Kidney (tissue), 14 donors: ENCODE results near the gene RMDN2. TPM values are rescaled to one million over a fixed set of nuclear protein-coding genes. Genes with fewer than 3 reads are reported as not detected.

Experiments used
- DNase-seq, 5 donors: peaks; one replicate each; pipeline ENCODE4 v3.0.0-alpha.2; 2013 to 2020
- FAIRE-seq: peaks from 2 replicates; lab custom pipeline; 2012; peaks lifted over from hg19 to GRCh38; lab: Jason Lieb, UNC
- H3K27ac ChIP-seq, 2 donors: one replicate each; pipeline ENCODE4 v1.7.0; 2013; ENCODE audit warnings: low read depth in 2 of 2, low read length in 2 of 2, inconsistent platforms in 1 of 2
- H3K27me3 ChIP-seq: one replicate; pipeline ENCODE4 v1.7.1; 2013; ENCODE audit warnings: low read length, inconsistent platforms; ENCODE audit not compliant: control insufficient read depth, insufficient read depth
- H3K36me3 ChIP-seq, 3 donors: one replicate each; pipeline versions ENCODE4 v1.7.0 to v1.7.1; 2013; ENCODE audit warnings: low read length in 3 of 3, control low read depth in 1 of 3, inconsistent platforms in 1 of 3; ENCODE audit not compliant: insufficient read depth in 3 of 3, control insufficient read depth in 2 of 3
- H3K4me1 ChIP-seq, 3 donors: one replicate each; pipeline versions ENCODE4 v1.7.0 to v1.7.1; 2013; ENCODE audit warnings: low read length in 3 of 3, inconsistent platforms in 1 of 3, low read depth in 1 of 3; ENCODE audit not compliant: control insufficient read depth in 2 of 3, insufficient read depth in 2 of 3
- H3K4me3 ChIP-seq, 3 donors: one replicate each; pipeline versions ENCODE4 v1.7.0 to v1.8.1; 2013; ENCODE audit warnings: low read length in 3 of 3, control low read depth in 1 of 3, inconsistent platforms in 1 of 3
- H3K9ac ChIP-seq, 3 donors: one replicate each; pipeline versions ENCODE4 v1.7.0 to v1.7.1; 2013; ENCODE audit warnings: low read length in 3 of 3, control low read depth in 1 of 3, inconsistent platforms in 1 of 3
- H3K9me3 ChIP-seq, 3 donors: one replicate each; pipeline versions ENCODE4 v1.7.0 to v1.7.1; 2013; ENCODE audit warnings: low read length in 3 of 3, control low read depth in 1 of 3, inconsistent platforms in 1 of 3; ENCODE audit not compliant: control insufficient read depth in 2 of 3, insufficient read depth in 1 of 3
- intact Hi-C: fragments of 100-400 bp; cut with DNase I; formaldehyde crosslinking; loops from one replicate; pipeline ENCODE4 v1.11.1; 2022
- polyA plus RNA-seq: library from polyadenylated mRNA; stranded (reverse); fragments of 350-450 nt; fragmentation: Illumina TruSeq; extraction: RNeasy Lipid Tissue Mini Kit (QIAGEN cat#74804); gene quantifications from one replicate; pipeline ENCODE4 v1.2.3, GENCODE V29; 2014; ENCODE audit warnings: low read depth, low replicate concordance; ENCODE audit not compliant: insufficient read depth
- total RNA-seq: library from RNA; stranded (reverse); fragmentation: NEBNext Ultra II Directional; extraction: Animal tissue kit (Norgen Biotek cat#: 25700); gene quantifications from one replicate; pipeline ENCODE4 v1.2.1, GENCODE V29; 2021
- TF ChIP-seq, protein P1 (sequence below): IDR thresholded peaks from 3 replicates; pipeline ENCODE4 v1.5.1; 2012; ENCODE audit warnings: mild to moderate bottlenecking, moderate library complexity, borderline replicate concordance; ENCODE audit not compliant: insufficient read depth; ENCODE audit errors: extremely low read depth
- donor health status: control.
- donor health status: control.
- donor health status: control.
- donor health status: control.
- donor health status: control.
- donor health status: DM: yes; HTN: yes; CAD: no.
- donor health status: Normal renal cell carcinoma (clear cell type).

Gene RMDN2
- total and polyA plus RNA-seq, 2 donors from 2014 or later, result 7.9 to 10.5 TPM

DNA sequence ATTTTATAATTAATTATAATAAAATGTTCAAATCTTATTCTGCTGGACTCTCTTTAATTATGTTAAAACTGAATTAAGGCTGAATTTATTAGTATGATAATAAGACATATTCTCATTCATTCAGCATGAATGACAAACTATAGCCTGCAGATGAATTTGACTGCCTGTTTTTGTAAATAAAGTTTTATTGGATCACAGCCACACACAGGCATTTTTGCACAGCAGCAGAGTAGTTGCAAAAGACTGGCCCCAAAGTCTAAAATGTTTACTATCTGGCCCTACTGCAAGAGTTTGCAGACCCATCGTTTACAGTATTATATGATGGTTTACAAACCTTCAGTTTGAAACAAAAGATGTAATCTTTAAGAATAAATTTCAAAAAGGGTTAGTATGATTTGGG lies 58.6 kb downstream of the RMDN2 start:
- Histone ChIP-seq H3K9ac (no peak overlapping the region), H3K4me3 (no peak overlapping the region), H3K9me3 (no peaks in the 10 kb centered on the region), H3K27ac (no peak overlapping the region), H3K4me1 (no peaks in the 10 kb centered on the region), H3K36me3 (no peaks in the 10 kb centered on the region), H3K27me3 (no peaks in the 10 kb centered on the region)
- DNase-seq (no peak), FAIRE-seq (no peak)
- intact Hi-C loops, result no loop called here
- TF ChIP-seq, protein P1, sequence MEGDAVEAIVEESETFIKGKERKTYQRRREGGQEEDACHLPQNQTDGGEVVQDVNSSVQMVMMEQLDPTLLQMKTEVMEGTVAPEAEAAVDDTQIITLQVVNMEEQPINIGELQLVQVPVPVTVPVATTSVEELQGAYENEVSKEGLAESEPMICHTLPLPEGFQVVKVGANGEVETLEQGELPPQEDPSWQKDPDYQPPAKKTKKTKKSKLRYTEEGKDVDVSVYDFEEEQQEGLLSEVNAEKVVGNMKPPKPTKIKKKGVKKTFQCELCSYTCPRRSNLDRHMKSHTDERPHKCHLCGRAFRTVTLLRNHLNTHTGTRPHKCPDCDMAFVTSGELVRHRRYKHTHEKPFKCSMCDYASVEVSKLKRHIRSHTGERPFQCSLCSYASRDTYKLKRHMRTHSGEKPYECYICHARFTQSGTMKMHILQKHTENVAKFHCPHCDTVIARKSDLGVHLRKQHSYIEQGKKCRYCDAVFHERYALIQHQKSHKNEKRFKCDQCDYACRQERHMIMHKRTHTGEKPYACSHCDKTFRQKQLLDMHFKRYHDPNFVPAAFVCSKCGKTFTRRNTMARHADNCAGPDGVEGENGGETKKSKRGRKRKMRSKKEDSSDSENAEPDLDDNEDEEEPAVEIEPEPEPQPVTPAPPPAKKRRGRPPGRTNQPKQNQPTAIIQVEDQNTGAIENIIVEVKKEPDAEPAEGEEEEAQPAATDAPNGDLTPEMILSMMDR, result no peak

DNA sequence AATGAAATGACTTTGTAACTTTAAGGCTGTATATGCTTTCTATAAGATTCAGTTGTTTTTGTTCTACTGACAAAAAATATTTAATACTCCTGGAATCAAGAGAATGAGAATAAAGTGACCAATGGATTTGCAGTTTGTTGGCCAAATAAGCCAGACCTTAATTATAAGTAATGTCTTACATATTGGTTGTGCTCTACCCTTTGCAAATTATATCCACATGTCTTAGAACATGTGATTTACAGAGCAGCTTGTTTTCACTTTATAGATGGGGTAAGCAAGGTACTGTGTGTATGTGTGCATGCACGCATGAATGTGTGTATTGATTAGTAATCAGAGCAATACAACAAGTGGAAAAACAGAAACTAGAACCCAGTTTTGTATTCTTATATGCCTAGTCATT lies 59.1 kb downstream of the RMDN2 start:
- intact Hi-C loops, result no loop called here
- no peak for DNase-seq
- no peak overlapping the region for H3K9ac ChIP-seq
- no peaks in the 10 kb centered on the region for H3K9me3 ChIP-seq
- TF ChIP-seq, protein P1, result no peak
- no peaks in the 10 kb centered on the region for H3K4me1 ChIP-seq
- H3K4me3 ChIP-seq, result no peak overlapping the region
- FAIRE-seq, result no peak
- no peak overlapping the region for H3K27ac ChIP-seq
- no peaks in the 10 kb centered on the region for H3K27me3 ChIP-seq
- H3K36me3 ChIP-seq, result no peaks in the 10 kb centered on the region

DNA sequence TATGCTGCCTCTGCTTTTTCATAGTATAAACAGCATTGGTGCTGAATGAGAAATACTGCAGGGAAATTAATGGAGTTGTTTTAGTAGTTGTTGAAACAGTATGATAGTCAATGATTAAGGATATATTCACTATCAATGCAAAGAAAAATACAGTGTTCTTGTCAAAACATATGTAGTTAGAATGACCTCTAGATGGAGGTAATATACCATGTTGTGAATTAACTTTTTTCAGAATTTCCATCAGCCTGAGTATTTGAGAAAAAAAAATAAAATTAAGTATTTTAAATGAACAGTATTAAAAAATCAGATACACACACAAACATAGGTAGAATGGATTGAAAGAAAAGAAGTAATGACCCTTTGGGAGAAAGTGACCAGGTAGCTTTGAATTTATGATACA lies 59.5 kb downstream of the RMDN2 start:
- Histone ChIP-seq H3K9me3 (no peaks in the 10 kb centered on the region), H3K27me3 (no peaks in the 10 kb centered on the region), H3K36me3 (no peaks in the 10 kb centered on the region), H3K4me3 (no peak overlapping the region), H3K27ac (no peak overlapping the region), H3K9ac (no peak overlapping the region), H3K4me1 (no peaks in the 10 kb centered on the region)
- TF ChIP-seq, protein P1, result no peak
- intact Hi-C loops, result no loop called here
- FAIRE-seq (no peak), DNase-seq (peak in 1 of 5 donors; percentile 32)

DNA sequence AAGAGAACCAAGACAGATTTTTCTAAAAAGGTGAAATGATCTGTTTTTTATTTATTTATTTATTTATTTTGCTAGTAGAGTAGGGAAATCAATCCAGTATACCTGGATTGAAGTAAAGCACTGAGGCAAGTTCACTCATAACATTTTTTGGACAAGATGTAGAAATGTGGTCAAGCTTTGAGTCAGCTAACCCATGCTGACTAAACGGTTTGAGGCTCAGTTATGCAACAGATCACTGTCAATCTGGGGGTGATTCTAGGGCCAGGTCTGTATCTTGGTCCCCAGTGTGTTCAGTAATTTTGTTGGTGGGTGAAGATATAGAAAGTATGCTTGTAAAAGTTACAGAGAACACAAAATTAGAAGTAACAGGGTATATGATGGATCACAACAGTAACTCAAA lies 60.2 kb downstream of the RMDN2 start:
- no peaks in the 10 kb centered on the region for H3K36me3 ChIP-seq
- no peaks in the 10 kb centered on the region for H3K9me3 ChIP-seq
- intact Hi-C loops, result loop anchor here (5.0 kb wide), 1 partner anchor 287 kb away; no protein-coding TSS in a partner anchor
- no peak for DNase-seq
- no peaks in the 10 kb centered on the region for H3K27me3 ChIP-seq
- no peak overlapping the region for H3K9ac ChIP-seq
- FAIRE-seq, result no peak
- H3K4me1 ChIP-seq, result no peaks in the 10 kb centered on the region
- H3K27ac ChIP-seq, result no peak overlapping the region
- no peak overlapping the region for H3K4me3 ChIP-seq
- TF ChIP-seq, protein P1, result no peak
